ENCODE results near the gene SPAG5. TPM values are rescaled to one million over a fixed set of nuclear protein-coding genes. Genes with fewer than 3 reads are reported as not detected.
A peak's percentile ranks its signal among the peaks of the same experiment; 100 is the strongest.

Gene SPAG5
- total and polyA plus RNA-seq, 8 donors, result 1.2 to 48.7 (median 8.4) TPM

DNA sequence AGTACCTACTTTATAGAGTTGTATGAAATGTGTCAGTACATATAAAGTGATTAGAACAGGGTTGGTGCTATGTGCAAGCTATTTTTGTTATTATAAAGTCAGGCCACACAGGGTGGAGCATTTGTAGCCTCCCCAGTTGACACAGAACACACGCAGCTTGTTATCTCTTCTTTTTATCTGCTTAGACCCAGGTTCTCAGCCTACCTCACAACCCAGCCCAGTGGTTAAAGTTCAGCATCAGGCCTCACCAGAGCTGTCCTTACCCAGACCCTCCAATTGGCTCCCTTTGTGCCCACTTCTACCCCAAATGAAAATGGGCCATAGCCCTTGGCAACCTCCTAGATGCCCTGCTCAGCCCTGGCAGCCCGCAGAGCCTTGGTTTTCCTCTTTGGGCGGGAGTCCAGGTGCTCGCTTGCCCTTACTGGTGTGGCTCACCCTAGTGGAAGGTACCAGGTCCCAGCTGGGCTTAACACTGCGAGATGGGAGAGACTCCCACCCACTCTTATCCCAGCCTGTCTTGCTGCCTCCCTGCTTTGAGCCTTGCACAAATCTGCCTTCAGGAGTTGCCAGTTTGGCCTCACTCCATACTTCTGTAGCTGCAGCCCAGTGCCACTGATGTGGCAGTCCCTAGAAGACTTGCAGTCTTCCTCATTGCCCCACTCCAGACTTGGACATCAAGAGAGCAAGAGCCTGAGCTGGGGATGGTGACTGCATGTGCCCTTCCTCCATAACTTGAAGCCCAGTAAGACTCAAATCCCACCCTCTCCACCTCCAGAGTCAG is 26.4 kb downstream of the SPAG5 start:
- 37 to 68% (median 61%) methylated on average over 1 to 5 of the region's 5 CpGs for WGBS, 5 donors
- Histone ChIP-seq H3K27me3 (no peaks in the 10 kb centered on the region), H3K4me1 (peaks cover 23 to 71% (median 43%) of the 10 kb centered on the region in 4 donors), H3K27ac (peak overlapping the region; percentile 13 to 89 (median 88)), H3K9me3 (no peaks in the 10 kb centered on the region), H3K4me3 (peak overlapping the region; percentile 77 to 92 (median 90)), H3K36me3 (peaks cover 0 to under 1% (median 0%) of the 10 kb centered on the region in 4 donors)
- DNase-seq, result no peak
- TF ChIP-seq POLR2A (IDR thresholded peaks at IDR 0.05) (no peak), EP300 (IDR thresholded peaks at IDR 0.05) (no peak), CTCF (IDR thresholded peaks at IDR 0.05) (no peak), POLR2AphosphoS5 (IDR thresholded peaks at IDR 0.05) (no peak)
- intact Hi-C loops (cut with DNase I; ENCODE audit: low total_unique reads), result no loop called here

GRCh38 chr17:28571361-28572122 is 27.3 kb downstream of the SPAG5 start, which contains the start of gene PIGS:
Gene PIGS, minus strand, starts transcription at chr17:28571524. Its CDS starts 28 bp downstream, at chr17:28571496.
- H3K9me3 ChIP-seq, result no peaks in the 10 kb centered on the region
- H3K4me3 ChIP-seq, result peak within 1 kb of the TSS; percentile 77 to 92 (median 90)
- 0 to 1% (median 1%) methylated on average over 28 to 49 of the region's 49 CpGs for WGBS, 5 donors
- intact Hi-C loops (cut with DNase I; ENCODE audit: low total_unique reads), result no loop called here
- H3K27ac ChIP-seq, result peak within 1 kb of the TSS; percentile 77 to 89 (median 88)
- H3K4me1 ChIP-seq, result peaks cover 19 to 70% (median 36%) of the 10 kb centered on the region in 4 donors
- no peaks in the 10 kb centered on the region for H3K27me3 ChIP-seq
- peaks cover 0 to 9% (median 6%) of the 10 kb centered on the region in 4 donors for H3K36me3 ChIP-seq
- peak; percentile 97 to 98 for DNase-seq
- no peak for TF ChIP-seq CTCF (IDR thresholded peaks at IDR 0.05)
- TF ChIP-seq POLR2A (IDR thresholded peaks at IDR 0.05), result peak in 2 of 4 donors; percentile 65 to 69
- no peak for TF ChIP-seq EP300 (IDR thresholded peaks at IDR 0.05)
- TF ChIP-seq POLR2AphosphoS5 (IDR thresholded peaks at IDR 0.05), result peak; percentile 63 to 91 (median 86)

DNA sequence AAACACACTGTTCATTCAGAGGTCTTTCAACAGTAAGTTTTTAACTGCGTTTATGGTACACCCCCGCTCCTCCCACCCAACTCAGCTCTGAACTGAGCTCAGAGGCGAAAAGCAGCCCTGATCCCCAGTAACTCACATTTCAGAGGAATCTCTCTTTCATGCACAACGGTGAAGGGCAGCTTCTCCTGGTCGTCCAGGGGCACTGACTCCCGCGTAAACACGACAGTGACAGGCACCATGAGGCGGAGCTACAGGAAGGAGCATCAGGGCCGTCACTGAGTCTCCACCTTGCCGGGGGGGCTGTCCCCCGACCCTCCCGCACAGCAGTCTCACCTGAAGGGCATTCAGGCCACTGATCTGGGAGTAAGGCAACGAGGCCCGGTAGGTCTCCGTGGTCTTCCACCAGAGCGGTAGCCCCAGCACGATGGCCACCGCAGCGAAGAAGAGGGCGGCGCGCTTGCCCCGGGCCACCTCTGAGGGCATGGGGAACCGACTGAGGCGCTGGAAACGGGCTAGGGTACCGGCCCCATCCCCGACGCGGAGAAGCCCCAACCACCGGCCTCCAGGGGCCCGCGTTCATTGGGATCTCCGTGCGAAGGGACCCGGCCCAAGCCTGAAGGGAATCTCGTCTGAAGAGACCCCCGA is 28.0 kb downstream of the SPAG5 start:
- peak overlapping the region; percentile 77 to 89 (median 88) for H3K27ac ChIP-seq
- DNase-seq, result peak in 1 of 2 donors; percentile 61
- intact Hi-C loops (cut with DNase I; ENCODE audit: low total_unique reads), result no loop called here

More for the DNA sequence above, 28.0 kb downstream of the SPAG5 start:
- peak overlapping the region; percentile 77 to 92 (median 90) for H3K4me3 ChIP-seq
- H3K36me3 ChIP-seq, result peaks cover 0 to 11% (median 6%) of the 10 kb centered on the region in 4 donors
- H3K9me3 ChIP-seq, result no peaks in the 10 kb centered on the region
- no peak for TF ChIP-seq EP300 (IDR thresholded peaks at IDR 0.05)
- no peak for TF ChIP-seq CTCF (IDR thresholded peaks at IDR 0.05)
- TF ChIP-seq POLR2A (IDR thresholded peaks at IDR 0.05), result no peak
- no peak for TF ChIP-seq POLR2AphosphoS5 (IDR thresholded peaks at IDR 0.05)
- H3K4me1 ChIP-seq, result peaks cover 19 to 66% (median 34%) of the 10 kb centered on the region in 4 donors
- no peaks in the 10 kb centered on the region for H3K27me3 ChIP-seq
- WGBS, 5 donors, result 0 to 1% (median 0%) methylated on average over 17 to 39 of the region's 39 CpGs
